Activated T-helper 2 cell treated with anti-CD3 and anti-CD28 coated beads, Interferon-gamma antibody, Interleukin-2, Interleukin-4, amounts not matched to agents 10 μg/mL and 5 μg/mL and 100 μg/mL, durations not matched to agents 14 hours and 24 hours and 36 hours (primary cell): ENCODE results near the gene SLC22A23. TPM values are rescaled to one million over a fixed set of nuclear protein-coding genes. Genes with fewer than 3 reads are reported as not detected.
"Not testable (repeated sequence)": the region's sequence is repeated elsewhere in the genome, so short reads cannot be mapped to it uniquely, and the experiment has no call there.

Source experiments
- DNase-seq: peaks from one replicate; pipeline ENCODE4 v3.0.0; 2021; ENCODE audit warnings: low spot score
- H3K27ac Mint-ChIP-seq: one replicate; pipeline ENCODE4 v1.8.0; 2021; ENCODE audit warnings: mixed read lengths
- H3K27me3 Mint-ChIP-seq: one replicate; pipeline ENCODE4 v1.8.0; 2021; ENCODE audit warnings: low read depth, mixed read lengths
- H3K36me3 Mint-ChIP-seq: one replicate; pipeline ENCODE4 v1.8.0; 2021; ENCODE audit warnings: low read depth, mixed read lengths
- H3K4me1 Mint-ChIP-seq: one replicate; pipeline ENCODE4 v1.8.0; 2021; ENCODE audit warnings: low read depth, mixed read lengths
- H3K4me3 Mint-ChIP-seq: one replicate; pipeline ENCODE4 v1.8.0; 2021; ENCODE audit warnings: low read depth, mild to moderate bottlenecking, moderate library complexity, mixed read lengths
- H3K9me3 Mint-ChIP-seq: one replicate; pipeline ENCODE4 v1.8.0; 2021; ENCODE audit warnings: mixed read lengths
- intact Hi-C: fragments of 100-400 bp; cut with micrococcal nuclease; formaldehyde crosslinking; loops from one replicate; pipeline ENCODE4 v1.15.1; 2023
- total RNA-seq: library from RNA; stranded (reverse); gene quantifications from 2 replicates; pipeline ENCODE4 v1.2.3, GENCODE V29; 2022

The SLC22A23 gene
- total RNA-seq, 1 donor from 2014 or later: 0.07 TPM

DNA sequence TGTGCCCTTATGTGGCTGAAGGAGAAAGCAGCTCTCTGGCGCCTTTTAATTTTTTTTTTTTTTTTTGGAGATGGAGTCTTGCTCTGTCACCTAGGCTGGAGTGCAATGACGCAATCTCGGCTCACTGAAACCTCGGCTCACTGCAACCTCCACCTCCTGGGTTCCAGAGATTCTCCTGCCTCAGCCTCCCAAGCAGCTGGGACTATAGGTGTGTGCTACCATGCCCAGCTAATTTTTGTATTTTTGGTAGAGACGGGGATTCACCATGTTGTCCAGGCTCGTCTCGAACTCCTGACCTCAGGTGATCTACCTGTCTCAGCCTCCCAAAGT lies 212.1 kb downstream of the SLC22A23 start:
- H3K36me3 Mint-ChIP-seq, DNase-seq, H3K27ac Mint-ChIP-seq, intact Hi-C loops, H3K4me3 Mint-ChIP-seq, H3K9me3 Mint-ChIP-seq, H3K4me1 Mint-ChIP-seq: not testable (repeated sequence)
- H3K27me3 Mint-ChIP-seq: peaks cover 47% of the 10 kb centered on the region

- peaks cover 41% of the 10 kb centered on the region for H3K27me3 Mint-ChIP-seq
- no peaks in the 10 kb centered on the region for H3K9me3 Mint-ChIP-seq
- no peaks in the 10 kb centered on the region for H3K36me3 Mint-ChIP-seq
- H3K4me1 Mint-ChIP-seq: no peaks in the 10 kb centered on the region
- intact Hi-C loops: no loop called here
- no peak for DNase-seq
- H3K4me3 Mint-ChIP-seq: no peak overlapping the region
- no peak overlapping the region for H3K27ac Mint-ChIP-seq
These were observed 212.6 kb downstream of the SLC22A23 start for GRCh38 chr6:3244003-3244831.

DNA sequence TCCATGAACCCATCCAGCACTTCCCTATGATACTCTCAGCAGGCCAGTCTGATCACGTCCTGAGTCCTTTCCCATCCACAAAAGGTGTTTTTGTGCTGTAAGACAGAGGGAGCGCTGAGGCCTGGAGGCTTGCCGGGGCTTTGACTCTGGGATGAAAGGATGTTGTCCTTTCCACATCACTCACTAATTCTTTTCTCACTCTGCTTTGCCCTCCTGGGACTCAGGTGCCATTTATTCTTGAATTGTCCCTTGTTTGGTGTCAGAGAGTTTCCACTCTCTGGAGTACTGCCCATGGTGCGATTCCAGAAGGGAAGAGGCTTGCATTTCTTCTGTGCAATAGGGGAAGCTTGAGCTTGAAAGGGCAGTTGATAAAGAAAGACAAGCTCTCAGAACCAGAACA lies 214.1 kb downstream of the SLC22A23 start:
- no peaks in the 10 kb centered on the region for H3K9me3 Mint-ChIP-seq
- no peak for DNase-seq
- H3K36me3 Mint-ChIP-seq: no peaks in the 10 kb centered on the region
- no peaks in the 10 kb centered on the region for H3K4me1 Mint-ChIP-seq
- no peak overlapping the region for H3K4me3 Mint-ChIP-seq
- intact Hi-C loops: no loop called here
- H3K27me3 Mint-ChIP-seq: peaks cover 37% of the 10 kb centered on the region
- no peak overlapping the region for H3K27ac Mint-ChIP-seq

DNA sequence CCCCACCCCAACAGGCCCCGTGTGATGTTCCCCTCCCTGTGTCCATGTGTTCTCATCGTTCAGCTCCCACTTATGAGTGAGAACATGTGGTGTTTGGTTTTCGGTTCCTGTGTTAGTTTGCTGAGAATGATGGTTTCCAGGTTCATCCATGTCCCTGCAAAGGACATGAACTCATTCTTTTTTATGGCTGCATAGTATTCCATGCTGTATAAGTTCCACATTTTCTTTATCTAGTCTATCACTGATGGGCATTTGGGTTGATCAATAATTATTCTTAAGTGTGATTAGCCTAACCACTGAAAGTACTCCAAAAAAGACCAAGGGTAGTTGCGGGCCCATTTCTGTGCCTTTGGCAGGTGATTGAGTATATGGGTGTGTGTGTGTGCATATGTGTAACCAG lies 215.1 kb downstream of the SLC22A23 start:
- DNase-seq, H3K36me3 Mint-ChIP-seq, intact Hi-C loops, H3K4me1 Mint-ChIP-seq, H3K4me3 Mint-ChIP-seq, H3K27ac Mint-ChIP-seq, H3K9me3 Mint-ChIP-seq: not testable (repeated sequence)
- H3K27me3 Mint-ChIP-seq: peaks cover 40% of the 10 kb centered on the region

- Mint-ChIP-seq H3K27me3 (peaks cover 43% of the 10 kb centered on the region), H3K4me3 (no peak overlapping the region)
- DNase-seq: no peak
These were observed 216.3 kb downstream of the SLC22A23 start for GRCh38 chr6:3240595-3240994.

DNA sequence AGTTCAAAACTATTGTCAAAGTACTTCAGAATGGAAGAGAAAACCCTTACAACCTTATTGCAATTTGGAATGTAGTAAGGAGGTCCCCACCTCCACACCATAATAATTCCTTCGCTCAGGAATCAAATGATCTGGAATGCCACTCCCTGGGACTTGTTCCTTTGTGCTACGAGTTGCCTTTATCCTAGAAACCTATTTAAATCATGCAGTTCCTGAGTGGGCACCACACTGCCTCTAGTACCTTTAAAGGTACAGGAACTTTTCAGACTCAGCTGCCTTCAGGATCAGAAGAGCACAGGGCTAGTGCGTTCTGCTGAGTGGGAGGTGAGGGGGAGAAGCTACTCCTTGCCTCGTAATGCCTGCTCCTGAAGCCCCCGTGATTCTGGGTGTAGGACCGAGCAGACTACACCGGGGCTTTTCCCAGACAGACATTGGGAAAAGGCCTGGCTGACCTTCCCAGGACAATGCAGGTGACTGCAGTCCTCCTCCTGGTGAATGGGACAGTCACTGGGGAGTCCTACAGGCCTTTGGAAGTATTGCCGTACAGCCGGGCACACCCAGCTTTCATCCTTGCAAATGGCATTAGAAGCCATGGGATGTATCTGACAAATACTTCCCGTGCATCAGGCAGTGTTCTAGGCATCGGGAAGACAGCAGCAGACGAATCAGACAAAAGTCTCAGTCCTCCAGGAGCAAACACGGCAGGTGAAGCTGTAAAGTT lies 217.6 kb downstream of the SLC22A23 start:
- Mint-ChIP-seq H3K4me3 (no peak overlapping the region), H3K36me3 (no peaks in the 10 kb centered on the region), H3K27ac (no peak overlapping the region), H3K9me3 (no peaks in the 10 kb centered on the region), H3K4me1 (no peaks in the 10 kb centered on the region), H3K27me3 (peaks cover 48% of the 10 kb centered on the region)
- intact Hi-C loops: loop anchor here (10.0 kb wide), 1 partner anchor 1844 kb away; no protein-coding TSS in a partner anchor
- DNase-seq: no peak

More at GRCh38 chr6:3240595-3240994, 216.3 kb downstream of the SLC22A23 start:
- no peaks in the 10 kb centered on the region for H3K36me3 Mint-ChIP-seq
- no peaks in the 10 kb centered on the region for H3K9me3 Mint-ChIP-seq
- no peaks in the 10 kb centered on the region for H3K4me1 Mint-ChIP-seq
- H3K27ac Mint-ChIP-seq: no peak overlapping the region
- intact Hi-C loops: no loop called here

- Mint-ChIP-seq H3K27ac (no peak overlapping the region), H3K36me3 (no peaks in the 10 kb centered on the region), H3K9me3 (no peaks in the 10 kb centered on the region), H3K27me3 (peaks cover 53% of the 10 kb centered on the region), H3K4me1 (no peaks in the 10 kb centered on the region), H3K4me3 (no peak overlapping the region)
- DNase-seq: no peak
- intact Hi-C loops: loop anchor here (10.0 kb wide), 1 partner anchor 1843 kb away; no protein-coding TSS in a partner anchor
These were observed 218.8 kb downstream of the SLC22A23 start for GRCh38 chr6:3237761-3238662.

DNA sequence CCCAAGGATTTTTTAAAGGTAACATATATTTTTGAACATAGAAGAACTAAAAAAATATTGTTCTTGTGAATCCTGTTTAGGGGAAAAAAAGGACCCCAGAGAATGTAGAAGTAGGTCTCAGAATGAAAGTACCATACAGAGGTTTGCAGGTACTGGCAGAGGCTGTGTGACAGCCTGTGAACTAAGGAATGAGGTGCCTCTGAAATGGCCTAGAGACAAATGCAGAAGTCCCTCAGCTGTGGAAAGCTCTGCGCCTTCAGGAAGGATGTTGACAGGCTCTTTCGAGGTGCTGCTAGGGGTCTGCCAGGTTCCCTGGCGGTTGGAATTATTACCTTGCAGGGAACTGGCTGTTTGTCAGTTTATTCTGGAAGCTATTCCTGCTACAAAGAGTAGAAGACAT lies 220.8 kb downstream of the SLC22A23 start:
- Mint-ChIP-seq H3K9me3 (no peaks in the 10 kb centered on the region), H3K4me1 (peaks cover 5% of the 10 kb centered on the region), H3K27ac (no peak overlapping the region), H3K27me3 (peaks cover 68% of the 10 kb centered on the region), H3K36me3 (no peaks in the 10 kb centered on the region), H3K4me3 (no peak overlapping the region)
- intact Hi-C loops: loop anchor here (10.0 kb wide), 1 partner anchor 1841 kb away; no protein-coding TSS in a partner anchor
- DNase-seq: no peak

DNA sequence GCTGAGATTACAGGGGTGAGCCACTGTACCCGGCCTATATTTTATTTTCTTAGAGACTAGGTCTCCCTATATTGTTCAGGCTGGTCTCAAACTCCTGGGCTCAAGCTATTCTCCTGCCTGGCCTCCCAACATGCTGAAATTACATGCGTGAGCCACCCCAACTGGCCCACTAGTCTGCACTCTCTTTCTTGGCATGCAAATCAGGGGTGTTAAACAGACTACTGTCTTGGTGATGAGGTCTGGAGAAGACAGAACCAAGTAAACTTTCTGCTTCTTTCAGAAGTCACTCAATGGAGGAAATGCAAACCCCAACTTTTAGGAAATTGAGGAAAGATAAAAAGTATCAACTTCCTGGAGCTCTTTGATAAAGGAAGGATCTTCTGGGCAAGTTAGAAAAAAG lies 221.4 kb downstream of the SLC22A23 start:
- DNase-seq: no peak
- H3K27ac Mint-ChIP-seq: no peak overlapping the region
- H3K36me3 Mint-ChIP-seq: no peaks in the 10 kb centered on the region
- H3K27me3 Mint-ChIP-seq: peaks cover 71% of the 10 kb centered on the region
- peaks cover 8% of the 10 kb centered on the region for H3K4me1 Mint-ChIP-seq
- H3K4me3 Mint-ChIP-seq: no peak overlapping the region
- intact Hi-C loops: loop anchor here (10.0 kb wide), 1 partner anchor 1841 kb away; no protein-coding TSS in a partner anchor
- H3K9me3 Mint-ChIP-seq: no peaks in the 10 kb centered on the region

DNA sequence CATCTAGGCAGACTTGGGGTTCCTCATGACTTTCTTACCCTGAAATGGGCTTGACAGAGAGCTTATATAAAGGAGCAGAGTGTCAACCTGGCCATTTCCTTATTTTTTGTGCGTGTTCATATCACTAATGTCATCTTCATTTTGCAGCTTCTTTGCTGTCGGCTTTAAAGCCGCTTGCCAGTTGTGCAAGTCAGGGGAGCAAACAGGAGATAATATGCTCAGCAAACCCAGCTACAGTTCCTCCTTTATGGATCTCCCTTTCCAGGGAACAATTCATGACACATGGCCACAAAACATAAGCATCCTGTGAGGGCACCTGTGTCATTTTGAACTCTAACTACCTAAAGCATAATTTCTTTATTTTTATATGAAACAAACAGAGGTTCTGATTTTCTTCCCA lies 222.9 kb downstream of the SLC22A23 start:
- Mint-ChIP-seq H3K27ac (no peak overlapping the region), H3K4me3 (no peak overlapping the region), H3K27me3 (peaks cover 81% of the 10 kb centered on the region), H3K9me3 (no peaks in the 10 kb centered on the region), H3K4me1 (peaks cover 19% of the 10 kb centered on the region), H3K36me3 (no peaks in the 10 kb centered on the region)
- intact Hi-C loops: loop anchor here (10.0 kb wide), 1 partner anchor 1839 kb away; no protein-coding TSS in a partner anchor
- DNase-seq: no peak

DNA sequence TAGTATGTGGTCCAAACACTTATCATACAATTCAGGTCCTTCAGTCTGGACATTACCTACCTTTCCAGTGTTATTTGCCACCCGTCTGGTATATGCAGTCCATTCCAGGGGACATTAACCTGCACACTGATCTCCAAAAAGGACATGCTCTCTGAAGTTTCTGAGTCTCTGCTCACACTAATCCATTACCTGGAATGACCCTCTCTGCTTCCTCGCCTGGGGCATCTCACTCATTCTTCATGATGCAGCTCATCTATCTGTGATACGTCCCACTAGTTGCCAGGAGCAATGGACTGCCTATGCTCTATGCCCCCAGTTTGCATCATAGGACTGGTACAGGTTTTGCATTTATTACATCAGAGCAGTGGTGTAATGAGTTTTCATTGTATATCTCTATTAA lies 223.5 kb downstream of the SLC22A23 start:
- peaks cover 82% of the 10 kb centered on the region for H3K27me3 Mint-ChIP-seq
- no peak overlapping the region for H3K4me3 Mint-ChIP-seq
- no peaks in the 10 kb centered on the region for H3K9me3 Mint-ChIP-seq
- intact Hi-C loops: loop anchor here (10.0 kb wide), 1 partner anchor 1839 kb away; no protein-coding TSS in a partner anchor
- no peak for DNase-seq
- H3K27ac Mint-ChIP-seq: no peak overlapping the region
- H3K4me1 Mint-ChIP-seq: peaks cover 22% of the 10 kb centered on the region
- peaks cover 3% of the 10 kb centered on the region for H3K36me3 Mint-ChIP-seq
